Neural cell (in vitro differentiated cells): ENCODE measurements around the gene SPATA19. TPM values are rescaled to one million over a fixed set of nuclear protein-coding genes. Genes with fewer than 3 reads are reported as not detected.

Experiments used
- H2AFZ ChIP-seq: fragments of 200-600, 300-800 bp; sonication (generic), shearing (Covaris generic); 2 replicates; pipeline ENCODE4 v1.6.0; 2014; ENCODE audit warnings: low read depth, mild to moderate bottlenecking, antibody characterized with exemption, low read length, moderate library complexity
- H3F3A ChIP-seq: fragments of 200-600 bp; shearing (Covaris generic); 2 replicates; pipeline ENCODE4 v1.6.1; 2016; ENCODE audit warnings: mild to moderate bottlenecking, moderate library complexity, mixed read lengths, antibody characterized with exemption, low read length; ENCODE audit not compliant: insufficient read depth, poor library complexity, severe bottlenecking
- H3K27ac ChIP-seq: fragments of 200-600, 300-800 bp; sonication (generic), shearing (Covaris generic); 2 replicates; pipeline ENCODE4 v1.5.1; 2014; ENCODE audit warnings: mild to moderate bottlenecking, low read length, moderate library complexity
- H3K27me3 ChIP-seq: fragments of 300-800, 200-600 bp; sonication (generic), shearing (Covaris generic); 2 replicates; pipeline ENCODE4 v1.6.0; 2014; ENCODE audit warnings: mild to moderate bottlenecking, low read depth, low read length, moderate library complexity; ENCODE audit not compliant: insufficient read depth
- H3K36me3 ChIP-seq: fragments of 300-800, 200-600 bp; sonication (generic), shearing (Covaris generic); 2 replicates; pipeline ENCODE4 v1.5.1; 2014; ENCODE audit warnings: mild to moderate bottlenecking, antibody characterized with exemption, low read length, moderate library complexity; ENCODE audit not compliant: insufficient read depth
- H3K4me2 ChIP-seq: fragments of 300-800, 200-600 bp; sonication (generic), shearing (Covaris generic); 2 replicates; pipeline ENCODE4 v1.6.0; 2014; ENCODE audit warnings: mild to moderate bottlenecking, low read length
- H3K4me3 ChIP-seq: fragments of 300-800, 200-600 bp; sonication (generic), shearing (Covaris generic); 2 replicates; pipeline ENCODE4 v1.5.1; 2014; ENCODE audit warnings: mild to moderate bottlenecking, low read length, moderate library complexity
- H3K79me2 ChIP-seq: fragments of 200-600 bp; shearing (Covaris generic); replicated peaks from 2 replicates; pipeline ENCODE4 v1.6.0; 2014; ENCODE audit warnings: mild to moderate bottlenecking, low read length, moderate library complexity; ENCODE audit not compliant: insufficient read depth
- H3K9ac ChIP-seq: fragments of 300-800, 200-600 bp; sonication (generic), shearing (Covaris generic); 2 replicates; pipeline ENCODE4 v1.6.1; 2016; ENCODE audit warnings: mild to moderate bottlenecking, low read length, mixed read lengths
- H3K9me2 ChIP-seq: fragments of 200-600 bp; shearing (Covaris generic); 2 replicates; pipeline ENCODE4 v1.6.1; 2016; ENCODE audit warnings: mild to moderate bottlenecking, low read length, mixed read lengths; ENCODE audit not compliant: insufficient read depth
- H3K9me3 ChIP-seq: fragments of 200-600, 300-800 bp; sonication (generic), shearing (Covaris generic); 2 replicates; pipeline ENCODE4 v1.6.1; 2016; ENCODE audit warnings: mild to moderate bottlenecking, mixed run types, low read length, moderate library complexity, mixed read lengths
- H4K20me1 ChIP-seq: fragments of 200-600 bp; shearing (Covaris generic); 2 replicates; pipeline ENCODE4 v1.6.1; 2016; ENCODE audit warnings: mild to moderate bottlenecking, mixed run types; ENCODE audit not compliant: insufficient read depth
- EP300 ChIP-seq: fragments of 450-650 bp; conservative IDR thresholded peaks from 2 replicates; pipeline ENCODE4 v1.6.1; 2014; ENCODE audit warnings: antibody characterized with exemption, mild to moderate bottlenecking, moderate library complexity; ENCODE audit not compliant: poor library complexity, severe bottlenecking
- EZH2 ChIP-seq: fragments of 200-600, 300-800 bp; shearing (Covaris generic), sonication (generic); IDR thresholded peaks from 2 replicates; pipeline ENCODE4 v1.6.1; 2014; ENCODE audit warnings: antibody characterized with exemption, low read length, borderline replicate concordance, mild to moderate bottlenecking; ENCODE audit not compliant: insufficient read depth, poor library complexity, severe bottlenecking
- MXI1 ChIP-seq: fragments of 450-650 bp; conservative IDR thresholded peaks from 2 replicates; pipeline ENCODE4 v1.6.1; 2014; ENCODE audit warnings: antibody characterized with exemption, mild to moderate bottlenecking; ENCODE audit not compliant: poor library complexity, severe bottlenecking
- POLR2AphosphoS5 ChIP-seq: IDR thresholded peaks from 2 replicates; pipeline ENCODE4 v1.6.1; 2012
- RAD21 ChIP-seq: fragments of 450-650 bp; conservative IDR thresholded peaks from 2 replicates; pipeline ENCODE4 v1.6.1; 2014; ENCODE audit warnings: antibody characterized with exemption, mild to moderate bottlenecking, moderate library complexity
- SMC3 ChIP-seq: fragments of 450-650 bp; conservative IDR thresholded peaks from 2 replicates; pipeline ENCODE4 v1.6.1; 2014; ENCODE audit warnings: antibody characterized with exemption, mild to moderate bottlenecking, moderate library complexity; ENCODE audit not compliant: poor library complexity
- TAF1 ChIP-seq: IDR thresholded peaks from 2 replicates; pipeline ENCODE4 v1.6.1; 2012; ENCODE audit warnings: low read depth
- polyA plus RNA-seq: library from polyadenylated mRNA; depleted of rRNA; stranded (reverse); fragments of >200 nt; gene quantifications from 2 replicates; pipeline ENCODE4 v1.2.3, GENCODE V29; 2014
- TF ChIP-seq, protein P1 (sequence below): fragments of 450-650 bp; IDR thresholded peaks from 2 replicates; pipeline ENCODE4 v1.5.1; 2014; ENCODE audit warnings: antibody characterized with exemption, mild to moderate bottlenecking, moderate library complexity; ENCODE audit not compliant: poor library complexity, severe bottlenecking
- TF ChIP-seq, protein P2 (sequence below): IDR thresholded peaks from 2 replicates; pipeline ENCODE4 v1.6.1; 2012; ENCODE audit warnings: borderline replicate concordance

SPATA19 gene
- polyA plus RNA-seq, 1 donor from 2014 or later: not detected

DNA sequence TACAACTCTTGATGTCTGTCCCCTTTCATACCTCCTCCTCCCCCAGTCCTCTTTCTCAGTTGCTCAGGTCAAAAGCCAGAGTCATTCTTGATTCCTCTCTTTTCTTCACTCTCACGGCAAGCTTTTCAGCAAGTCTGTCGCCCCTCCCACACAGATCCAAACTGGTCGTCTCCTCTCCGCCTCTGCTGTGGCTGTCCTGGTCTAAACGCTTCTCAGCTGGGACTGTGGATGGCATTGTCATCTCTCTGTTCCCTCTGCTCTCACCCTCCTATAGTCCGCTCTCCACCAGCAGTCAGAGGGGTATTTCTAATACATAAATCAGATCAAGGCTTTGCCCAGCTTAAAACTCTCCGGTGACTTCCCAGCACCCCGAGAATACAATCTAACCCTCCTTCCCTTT, 46.8 kb upstream of the SPATA19 start:
- Histone ChIP-seq H3K27ac (no peak overlapping the region), H3F3A (no peaks in the 10 kb centered on the region), H3K9ac (no peak overlapping the region), H2AFZ (no peak overlapping the region), H3K36me3 (no peaks in the 10 kb centered on the region), H3K4me3 (no peak overlapping the region), H3K79me2 (no peaks in the 10 kb centered on the region), H4K20me1 (no peaks in the 10 kb centered on the region), H3K27me3 (no peaks in the 10 kb centered on the region), H3K4me2 (no peak overlapping the region), H3K9me3 (no peaks in the 10 kb centered on the region), H3K9me2 (no peaks in the 10 kb centered on the region)
- TF ChIP-seq MXI1: no peak
- no peak for TF ChIP-seq EZH2
- TF ChIP-seq, protein P1, sequence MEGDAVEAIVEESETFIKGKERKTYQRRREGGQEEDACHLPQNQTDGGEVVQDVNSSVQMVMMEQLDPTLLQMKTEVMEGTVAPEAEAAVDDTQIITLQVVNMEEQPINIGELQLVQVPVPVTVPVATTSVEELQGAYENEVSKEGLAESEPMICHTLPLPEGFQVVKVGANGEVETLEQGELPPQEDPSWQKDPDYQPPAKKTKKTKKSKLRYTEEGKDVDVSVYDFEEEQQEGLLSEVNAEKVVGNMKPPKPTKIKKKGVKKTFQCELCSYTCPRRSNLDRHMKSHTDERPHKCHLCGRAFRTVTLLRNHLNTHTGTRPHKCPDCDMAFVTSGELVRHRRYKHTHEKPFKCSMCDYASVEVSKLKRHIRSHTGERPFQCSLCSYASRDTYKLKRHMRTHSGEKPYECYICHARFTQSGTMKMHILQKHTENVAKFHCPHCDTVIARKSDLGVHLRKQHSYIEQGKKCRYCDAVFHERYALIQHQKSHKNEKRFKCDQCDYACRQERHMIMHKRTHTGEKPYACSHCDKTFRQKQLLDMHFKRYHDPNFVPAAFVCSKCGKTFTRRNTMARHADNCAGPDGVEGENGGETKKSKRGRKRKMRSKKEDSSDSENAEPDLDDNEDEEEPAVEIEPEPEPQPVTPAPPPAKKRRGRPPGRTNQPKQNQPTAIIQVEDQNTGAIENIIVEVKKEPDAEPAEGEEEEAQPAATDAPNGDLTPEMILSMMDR: no peak
- TF ChIP-seq SMC3: no peak
- no peak for TF ChIP-seq RAD21
- TF ChIP-seq, protein P2, sequence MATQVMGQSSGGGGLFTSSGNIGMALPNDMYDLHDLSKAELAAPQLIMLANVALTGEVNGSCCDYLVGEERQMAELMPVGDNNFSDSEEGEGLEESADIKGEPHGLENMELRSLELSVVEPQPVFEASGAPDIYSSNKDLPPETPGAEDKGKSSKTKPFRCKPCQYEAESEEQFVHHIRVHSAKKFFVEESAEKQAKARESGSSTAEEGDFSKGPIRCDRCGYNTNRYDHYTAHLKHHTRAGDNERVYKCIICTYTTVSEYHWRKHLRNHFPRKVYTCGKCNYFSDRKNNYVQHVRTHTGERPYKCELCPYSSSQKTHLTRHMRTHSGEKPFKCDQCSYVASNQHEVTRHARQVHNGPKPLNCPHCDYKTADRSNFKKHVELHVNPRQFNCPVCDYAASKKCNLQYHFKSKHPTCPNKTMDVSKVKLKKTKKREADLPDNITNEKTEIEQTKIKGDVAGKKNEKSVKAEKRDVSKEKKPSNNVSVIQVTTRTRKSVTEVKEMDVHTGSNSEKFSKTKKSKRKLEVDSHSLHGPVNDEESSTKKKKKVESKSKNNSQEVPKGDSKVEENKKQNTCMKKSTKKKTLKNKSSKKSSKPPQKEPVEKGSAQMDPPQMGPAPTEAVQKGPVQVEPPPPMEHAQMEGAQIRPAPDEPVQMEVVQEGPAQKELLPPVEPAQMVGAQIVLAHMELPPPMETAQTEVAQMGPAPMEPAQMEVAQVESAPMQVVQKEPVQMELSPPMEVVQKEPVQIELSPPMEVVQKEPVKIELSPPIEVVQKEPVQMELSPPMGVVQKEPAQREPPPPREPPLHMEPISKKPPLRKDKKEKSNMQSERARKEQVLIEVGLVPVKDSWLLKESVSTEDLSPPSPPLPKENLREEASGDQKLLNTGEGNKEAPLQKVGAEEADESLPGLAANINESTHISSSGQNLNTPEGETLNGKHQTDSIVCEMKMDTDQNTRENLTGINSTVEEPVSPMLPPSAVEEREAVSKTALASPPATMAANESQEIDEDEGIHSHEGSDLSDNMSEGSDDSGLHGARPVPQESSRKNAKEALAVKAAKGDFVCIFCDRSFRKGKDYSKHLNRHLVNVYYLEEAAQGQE: no peak
- TF ChIP-seq POLR2AphosphoS5: no peak
- TF ChIP-seq TAF1: no peak
- no peak for TF ChIP-seq EP300

DNA sequence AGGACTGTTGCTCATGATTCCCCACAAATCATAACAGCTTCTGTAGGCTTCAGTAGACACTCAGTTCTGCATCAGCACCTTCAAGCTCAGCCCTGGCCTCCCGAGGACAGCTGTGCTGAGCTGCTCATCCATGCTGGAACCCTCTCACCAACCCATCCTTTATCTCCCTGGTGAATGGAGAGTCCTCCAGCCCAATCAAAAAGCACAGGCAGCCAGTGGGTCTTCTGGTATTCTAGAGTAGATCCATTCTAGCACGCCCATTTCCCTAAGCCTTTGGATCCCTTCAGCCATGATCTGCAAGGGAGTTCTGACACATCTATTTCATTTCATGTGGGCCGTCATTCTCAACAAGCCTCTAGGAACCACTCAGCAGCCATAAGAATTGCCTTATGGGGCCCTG, 44.6 kb upstream of the SPATA19 start:
- Histone ChIP-seq H3K9me2 (no peaks in the 10 kb centered on the region), H3F3A (no peaks in the 10 kb centered on the region), H3K79me2 (no peaks in the 10 kb centered on the region), H3K9ac (no peak overlapping the region), H3K9me3 (no peaks in the 10 kb centered on the region), H4K20me1 (no peaks in the 10 kb centered on the region), H3K27ac (no peak overlapping the region), H3K4me3 (no peak overlapping the region), H3K36me3 (no peaks in the 10 kb centered on the region), H2AFZ (no peak overlapping the region), H3K4me2 (no peak overlapping the region), H3K27me3 (no peaks in the 10 kb centered on the region)
- TF ChIP-seq, protein P1: no peak
- TF ChIP-seq TAF1: no peak
- TF ChIP-seq EP300: no peak
- no peak for TF ChIP-seq POLR2AphosphoS5
- no peak for TF ChIP-seq RAD21
- TF ChIP-seq MXI1: no peak
- TF ChIP-seq, protein P2: no peak
